ENCODE data around the gene CFHR4.

The CFHR4 gene

DNA sequence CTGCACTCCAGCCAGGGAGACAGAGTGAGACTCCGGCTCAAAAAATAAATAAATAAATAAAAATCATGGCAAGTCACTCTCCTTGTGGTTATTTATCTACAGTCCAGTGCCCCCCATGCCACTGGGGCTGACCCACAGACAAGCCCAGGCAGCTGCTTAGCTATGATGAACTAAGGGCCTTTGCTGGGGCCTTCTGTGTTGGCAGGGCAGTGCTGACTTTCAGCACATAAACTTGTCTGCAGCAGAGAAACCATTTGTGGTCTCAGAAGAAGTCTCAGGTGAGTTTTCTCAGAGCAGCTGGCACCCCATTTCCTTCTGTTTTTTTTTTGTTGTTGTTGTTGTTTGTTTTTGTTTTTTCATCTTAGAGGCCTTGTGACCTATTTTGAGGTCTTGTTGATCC, 20.9 kb upstream of the CFHR4 start:
- H3K4me2 ChIP-seq (ENCODE audit: low read length) = no peak overlapping the region
- no peaks in the 10 kb centered on the region for H3K9me2 ChIP-seq (replicated peaks; ENCODE audit: control insufficient read depth, low read length)
- H3K36me3 ChIP-seq (ENCODE audit: control insufficient read depth, low read length) = no peaks in the 10 kb centered on the region
- H3K4me1 ChIP-seq (ENCODE audit: control insufficient read depth, low read length) = no peaks in the 10 kb centered on the region
- H3K79me2 ChIP-seq (ENCODE audit: control insufficient read depth, low read length) = no peaks in the 10 kb centered on the region
- no peaks in the 10 kb centered on the region for H4K20me1 ChIP-seq (ENCODE audit: control insufficient read depth, insufficient read depth, low read depth, low read length)
- H3K27ac ChIP-seq (ENCODE audit: low read depth, low read length) = no peak overlapping the region
- TF ChIP-seq EZH2phosphoT487 (IDR thresholded peaks at IDR 0.05; ENCODE audit: borderline replicate concordance, low read length) = no peak
- TF ChIP-seq, protein P1, sequence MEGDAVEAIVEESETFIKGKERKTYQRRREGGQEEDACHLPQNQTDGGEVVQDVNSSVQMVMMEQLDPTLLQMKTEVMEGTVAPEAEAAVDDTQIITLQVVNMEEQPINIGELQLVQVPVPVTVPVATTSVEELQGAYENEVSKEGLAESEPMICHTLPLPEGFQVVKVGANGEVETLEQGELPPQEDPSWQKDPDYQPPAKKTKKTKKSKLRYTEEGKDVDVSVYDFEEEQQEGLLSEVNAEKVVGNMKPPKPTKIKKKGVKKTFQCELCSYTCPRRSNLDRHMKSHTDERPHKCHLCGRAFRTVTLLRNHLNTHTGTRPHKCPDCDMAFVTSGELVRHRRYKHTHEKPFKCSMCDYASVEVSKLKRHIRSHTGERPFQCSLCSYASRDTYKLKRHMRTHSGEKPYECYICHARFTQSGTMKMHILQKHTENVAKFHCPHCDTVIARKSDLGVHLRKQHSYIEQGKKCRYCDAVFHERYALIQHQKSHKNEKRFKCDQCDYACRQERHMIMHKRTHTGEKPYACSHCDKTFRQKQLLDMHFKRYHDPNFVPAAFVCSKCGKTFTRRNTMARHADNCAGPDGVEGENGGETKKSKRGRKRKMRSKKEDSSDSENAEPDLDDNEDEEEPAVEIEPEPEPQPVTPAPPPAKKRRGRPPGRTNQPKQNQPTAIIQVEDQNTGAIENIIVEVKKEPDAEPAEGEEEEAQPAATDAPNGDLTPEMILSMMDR (IDR thresholded peaks at IDR 0.05; ENCODE audit: low read depth, low read length, poor library complexity, severe bottlenecking) = no peak
- H3K4me3 ChIP-seq (ENCODE audit: low read length) = no peak overlapping the region
- no peaks in the 10 kb centered on the region for H3F3A ChIP-seq (ENCODE audit: control insufficient read depth, insufficient read depth)
- no peaks in the 10 kb centered on the region for H3K9me3 ChIP-seq (ENCODE audit: control insufficient read depth, insufficient read depth, low read length)
- H3K27me3 ChIP-seq (ENCODE audit: control insufficient read depth, low read length) = no peaks in the 10 kb centered on the region

GRCh38 chr1:196873385-196873784, 14.5 kb upstream of the CFHR4 start:
- Histone ChIP-seq H4K20me1 (ENCODE audit: control insufficient read depth, insufficient read depth, low read depth, low read length) (no peaks in the 10 kb centered on the region), H3K27ac (ENCODE audit: low read depth, low read length) (no peak overlapping the region), H3K9me2 (replicated peaks; ENCODE audit: control insufficient read depth, low read length) (no peaks in the 10 kb centered on the region; the same call in 1 of the 2 replicates), H3K4me3 (ENCODE audit: low read length) (no peak overlapping the region), H3K27me3 (ENCODE audit: control insufficient read depth, low read length) (no peaks in the 10 kb centered on the region), H3K79me2 (ENCODE audit: control insufficient read depth, low read length) (no peaks in the 10 kb centered on the region), H3K4me2 (ENCODE audit: low read length) (no peak overlapping the region), H3K4me1 (ENCODE audit: control insufficient read depth, low read length) (no peaks in the 10 kb centered on the region), H3K9me3 (ENCODE audit: control insufficient read depth, insufficient read depth, low read length) (no peaks in the 10 kb centered on the region), H3K36me3 (ENCODE audit: control insufficient read depth, low read length) (no peaks in the 10 kb centered on the region), H3F3A (ENCODE audit: control insufficient read depth, insufficient read depth) (no peaks in the 10 kb centered on the region)
- no peak for TF ChIP-seq EZH2phosphoT487 (IDR thresholded peaks at IDR 0.05; ENCODE audit: borderline replicate concordance, low read length)
- TF ChIP-seq, protein P1 (IDR thresholded peaks at IDR 0.05; ENCODE audit: low read depth, low read length, poor library complexity, severe bottlenecking) = no peak

DNA sequence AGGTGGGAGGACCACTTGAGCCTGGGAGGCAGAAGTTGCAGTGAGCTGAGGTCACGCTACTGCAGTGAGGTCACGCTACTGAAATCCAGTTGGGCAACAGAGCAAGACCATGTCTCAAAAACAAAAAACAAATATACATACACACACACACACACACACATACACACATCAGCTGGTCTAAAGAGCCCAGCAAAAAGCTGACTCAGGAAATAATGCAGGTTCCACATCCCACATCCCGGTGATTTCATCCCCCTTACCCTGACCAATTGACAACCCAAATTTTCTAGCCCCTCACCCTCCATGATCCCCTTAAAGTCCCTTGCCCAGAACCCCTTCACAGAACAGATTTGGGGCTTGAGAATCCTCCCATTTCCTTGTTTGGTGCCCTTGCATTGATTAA, 11.9 kb upstream of the CFHR4 start:
- Histone ChIP-seq H3K79me2 (ENCODE audit: control insufficient read depth, low read length) (no peaks in the 10 kb centered on the region), H3K27me3 (ENCODE audit: control insufficient read depth, low read length) (no peaks in the 10 kb centered on the region), H3K36me3 (ENCODE audit: control insufficient read depth, low read length) (no peaks in the 10 kb centered on the region), H3F3A (ENCODE audit: control insufficient read depth, insufficient read depth) (no peaks in the 10 kb centered on the region), H3K9me3 (ENCODE audit: control insufficient read depth, insufficient read depth, low read length) (no peaks in the 10 kb centered on the region), H3K9me2 (replicated peaks; ENCODE audit: control insufficient read depth, low read length) (no peaks in the 10 kb centered on the region; the same call in 1 of the 2 replicates), H3K4me3 (ENCODE audit: low read length) (no peak overlapping the region), H3K4me2 (ENCODE audit: low read length) (no peak overlapping the region), H3K27ac (ENCODE audit: low read depth, low read length) (no peak overlapping the region), H4K20me1 (ENCODE audit: control insufficient read depth, insufficient read depth, low read depth, low read length) (no peaks in the 10 kb centered on the region), H3K4me1 (ENCODE audit: control insufficient read depth, low read length) (no peaks in the 10 kb centered on the region)
- TF ChIP-seq, protein P1 (IDR thresholded peaks at IDR 0.05; ENCODE audit: low read depth, low read length, poor library complexity, severe bottlenecking) = no peak
- TF ChIP-seq EZH2phosphoT487 (IDR thresholded peaks at IDR 0.05; ENCODE audit: borderline replicate concordance, low read length) = no peak

Measured in DOHH2 (cell line).